ENCODE measurements around the gene PRKCZ.

GRCh38 chr1:2079396-2080085, 29.3 kb downstream of the PRKCZ start:
- TF ChIP-seq CTCF (IDR thresholded peaks at IDR 0.05; ENCODE audit: insufficient read depth, low read depth, low read length) (no peak), EZH2 (IDR thresholded peaks at IDR 0.05; ENCODE audit: insufficient read depth, low read length) (no peak)

Data from astrocyte (in vitro differentiated cells and primary cell).